Right renal pelvis (tissue), 4 donors: ENCODE data around the gene FOXO6. TPM values are rescaled to one million over a fixed set of nuclear protein-coding genes. Genes with fewer than 3 reads are reported as not detected.

Experiments used
- DNase-seq, 4 donors: peaks; one replicate each; pipeline ENCODE4 v3.0.0-alpha.2; 2013; ENCODE audit warnings: low read depth in 4 of 4, low spot score in 3 of 4, missing footprints in 1 of 4
- polyA plus RNA-seq, 4 donors: library from polyadenylated mRNA; unstranded; fragments of 120-200 nt; gene quantifications; one replicate each; pipeline ENCODE4 v1.2.1, GENCODE V29; 2013; ENCODE audit not compliant: insufficient read length in 4 of 4

Gene FOXO6
- polyA plus RNA-seq, 4 donors: 1.6 to 3.6 (median 1.8) TPM

GRCh38 chr1:41397020-41397419 is 35.8 kb downstream of the FOXO6 start:
- no peak for DNase-seq

- no peak for DNase-seq
Observed at GRCh38 chr1:41397753-41398330, 36.6 kb downstream of the FOXO6 start.

- DNase-seq: no peak
Observed at GRCh38 chr1:41399145-41399795, 38.0 kb downstream of the FOXO6 start.

DNA sequence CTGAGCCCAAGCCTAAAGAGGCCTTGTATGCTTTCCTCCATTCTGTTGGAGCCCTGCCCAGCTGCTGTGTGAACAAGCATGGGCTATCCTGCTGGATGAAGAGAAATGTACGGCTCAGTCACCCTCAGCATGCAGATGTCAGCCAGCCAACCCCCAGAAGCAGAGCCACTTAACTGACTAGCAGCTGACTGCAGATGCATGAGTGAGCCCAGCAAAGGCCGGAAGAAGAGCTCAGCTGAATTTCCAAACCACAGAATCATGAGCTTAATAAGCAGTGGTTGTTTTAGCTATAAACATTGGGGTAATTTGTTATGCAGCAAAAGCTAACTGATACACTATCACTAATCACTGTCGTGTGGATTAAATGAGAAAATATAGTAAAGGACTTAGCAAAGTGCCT is 39.0 kb downstream of the FOXO6 start:
- no peak for DNase-seq

GRCh38 chr1:41401899-41402298 is 40.7 kb downstream of the FOXO6 start:
- DNase-seq: no peak

DNA sequence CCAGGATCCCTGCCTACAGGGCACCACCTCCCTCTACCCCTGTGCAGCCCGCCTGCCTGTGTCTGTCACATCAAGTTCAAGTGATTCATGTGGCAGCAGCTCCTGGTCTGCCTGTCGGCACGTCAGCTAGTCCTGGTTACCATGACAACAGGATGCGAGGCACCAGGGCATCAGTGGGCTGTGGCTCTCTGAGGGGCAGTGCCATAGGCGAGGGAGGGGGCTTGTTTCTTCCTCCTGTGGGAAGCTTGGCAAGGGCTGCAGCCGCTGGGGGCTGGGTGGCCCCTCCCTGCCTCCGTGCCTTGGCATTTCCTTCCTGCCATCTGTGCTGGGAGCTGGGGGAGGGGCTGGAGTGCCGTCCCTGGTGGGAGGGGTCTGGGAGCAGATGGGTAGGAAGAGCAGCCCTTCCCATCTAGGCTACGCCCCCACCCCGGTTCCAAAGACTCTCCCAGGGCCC is 43.1 kb downstream of the FOXO6 start:
- no peak for DNase-seq

DNA sequence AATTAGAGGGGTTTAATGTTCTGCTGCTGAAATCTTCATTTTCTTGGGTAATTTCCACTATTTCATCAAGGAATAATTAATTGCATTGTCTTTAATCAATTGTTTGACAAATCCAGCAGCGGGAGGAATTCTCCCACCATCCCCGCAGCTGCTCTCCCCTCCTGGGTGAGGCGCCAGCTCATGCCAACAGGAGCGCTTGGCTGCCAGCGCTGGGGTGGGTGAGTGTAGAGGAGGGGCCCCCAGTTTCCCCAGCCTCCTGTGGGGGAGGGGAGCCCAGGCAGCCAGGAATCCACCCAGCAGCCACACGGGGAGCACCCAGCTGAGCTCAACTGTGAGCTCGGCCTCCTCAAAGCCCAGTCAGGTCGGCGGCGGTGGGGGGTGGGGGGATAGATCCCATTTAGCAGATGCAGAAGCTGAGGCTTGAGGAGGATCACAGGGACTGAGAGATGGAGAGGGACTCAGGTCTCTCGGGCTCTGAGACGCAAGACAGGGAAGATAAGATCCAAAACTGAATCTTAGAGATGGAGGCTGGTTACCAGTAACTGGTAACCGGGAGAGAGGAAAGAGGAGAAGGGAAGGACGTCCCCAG is 46.5 kb downstream of the FOXO6 start:
- no peak for DNase-seq

DNA sequence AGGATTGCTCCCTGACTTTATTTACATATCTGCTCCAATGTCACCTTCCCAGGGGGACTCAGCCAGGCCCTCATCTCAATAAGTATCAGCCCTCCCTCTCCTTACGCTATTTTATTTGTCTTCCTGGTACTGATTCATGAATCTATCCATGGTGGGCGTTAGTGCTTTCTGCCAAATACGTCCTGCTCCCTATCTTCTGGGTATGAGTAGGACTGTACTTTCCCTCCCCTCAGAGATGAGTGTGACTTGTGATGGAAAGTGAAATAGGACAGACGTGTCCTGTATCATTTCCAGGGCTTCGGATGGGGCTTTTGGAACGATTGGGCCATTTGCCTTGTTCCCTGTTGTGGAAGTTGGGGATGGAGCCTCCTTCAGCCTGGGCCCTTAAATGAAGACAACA is 47.5 kb downstream of the FOXO6 start:
- no peak for DNase-seq

GRCh38 chr1:41409825-41410224 is 48.6 kb downstream of the FOXO6 start:
- no peak for DNase-seq

DNA sequence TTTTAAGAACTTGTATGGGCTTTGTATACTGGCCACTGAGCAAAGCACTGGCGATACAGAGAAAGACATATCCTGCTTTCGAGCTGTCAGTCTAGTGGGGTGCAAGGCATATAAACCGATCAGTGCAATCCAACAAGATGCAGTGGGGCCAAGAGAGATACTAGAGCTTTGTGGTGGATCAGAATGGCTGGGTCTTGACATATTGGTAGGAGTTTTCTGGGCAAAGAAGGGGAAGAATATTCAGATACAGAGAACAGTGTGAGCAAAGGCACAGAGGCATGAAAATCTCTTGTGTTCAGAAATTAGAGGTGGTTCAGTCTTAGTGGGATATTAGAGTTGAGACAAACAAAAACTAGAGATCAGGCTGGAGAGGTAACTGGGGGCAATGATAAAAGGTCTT is 49.2 kb downstream of the FOXO6 start:
- DNase-seq: no peak

GRCh38 chr1:41411229-41411628 is 50.0 kb downstream of the FOXO6 start:
- DNase-seq: no peak

DNA sequence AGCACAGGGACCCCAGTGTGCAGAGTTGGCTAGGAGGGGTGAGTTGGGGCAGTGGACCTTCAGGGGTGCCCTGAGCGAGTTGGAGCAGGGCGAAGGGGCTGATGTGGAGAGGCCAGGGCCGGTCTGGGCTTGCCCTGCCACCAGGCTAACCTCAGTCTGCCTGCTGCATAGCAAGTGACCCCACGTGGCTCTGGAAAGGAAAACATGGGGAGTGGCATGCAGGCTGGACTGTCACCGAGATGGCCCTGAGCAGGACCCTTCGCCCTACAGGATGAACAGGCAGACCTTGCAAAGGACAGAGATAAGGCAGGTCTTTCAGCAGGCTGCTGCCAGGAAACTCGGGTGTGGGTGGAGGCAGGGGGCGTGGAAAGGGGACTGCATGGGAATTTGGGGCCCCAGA is 51.5 kb downstream of the FOXO6 start:
- DNase-seq: no peak

GRCh38 chr1:41413748-41414281 is 52.6 kb downstream of the FOXO6 start:
- DNase-seq: no peak

GRCh38 chr1:41414296-41414695 is 53.1 kb downstream of the FOXO6 start:
- no peak for DNase-seq

GRCh38 chr1:41414716-41415306 is 53.6 kb downstream of the FOXO6 start:
- DNase-seq: peak in 1 of 4 donors; percentile 20

GRCh38 chr1:41416081-41416480 is 54.8 kb downstream of the FOXO6 start:
- no peak for DNase-seq

- DNase-seq: peak in 3 of 4 donors; percentile 33 to 56 (median 53)
Observed at GRCh38 chr1:41416552-41417334, 55.5 kb downstream of the FOXO6 start.

GRCh38 chr1:41417335-41417682 is 56.1 kb downstream of the FOXO6 start:
- DNase-seq: no peak

- no peak for DNase-seq
Observed at GRCh38 chr1:41417746-41418145, 56.5 kb downstream of the FOXO6 start.

- no peak for DNase-seq
Observed at GRCh38 chr1:41418857-41419583, 57.8 kb downstream of the FOXO6 start.
